Activated naive CD8-positive, alpha-beta T cell (primary cell): Measurements from ENCODE around the gene ZFP69B.
"Not testable (repeated sequence)": the region's sequence is repeated elsewhere in the genome, so short reads cannot be mapped to it uniquely, and the experiment has no call there.

ENCODE experiments used
- H3K27ac Mint-ChIP-seq: one replicate; pipeline ENCODE4 v1.8.0; 2021; ENCODE audit warnings: mixed read lengths
- H3K27me3 Mint-ChIP-seq: one replicate; pipeline ENCODE4 v1.8.0; 2021; ENCODE audit warnings: mixed read lengths
- H3K36me3 Mint-ChIP-seq: one replicate; pipeline ENCODE4 v1.8.0; 2021; ENCODE audit warnings: mixed read lengths
- H3K4me1 Mint-ChIP-seq: one replicate; pipeline ENCODE4 v1.8.0; 2021; ENCODE audit warnings: low read depth, mixed read lengths
- H3K4me3 Mint-ChIP-seq: one replicate; pipeline ENCODE4 v1.8.0; 2021; ENCODE audit warnings: mild to moderate bottlenecking, mixed read lengths
- H3K9me3 Mint-ChIP-seq: one replicate; pipeline ENCODE4 v1.8.0; 2021; ENCODE audit warnings: low read depth, mixed read lengths

Gene ZFP69B

DNA sequence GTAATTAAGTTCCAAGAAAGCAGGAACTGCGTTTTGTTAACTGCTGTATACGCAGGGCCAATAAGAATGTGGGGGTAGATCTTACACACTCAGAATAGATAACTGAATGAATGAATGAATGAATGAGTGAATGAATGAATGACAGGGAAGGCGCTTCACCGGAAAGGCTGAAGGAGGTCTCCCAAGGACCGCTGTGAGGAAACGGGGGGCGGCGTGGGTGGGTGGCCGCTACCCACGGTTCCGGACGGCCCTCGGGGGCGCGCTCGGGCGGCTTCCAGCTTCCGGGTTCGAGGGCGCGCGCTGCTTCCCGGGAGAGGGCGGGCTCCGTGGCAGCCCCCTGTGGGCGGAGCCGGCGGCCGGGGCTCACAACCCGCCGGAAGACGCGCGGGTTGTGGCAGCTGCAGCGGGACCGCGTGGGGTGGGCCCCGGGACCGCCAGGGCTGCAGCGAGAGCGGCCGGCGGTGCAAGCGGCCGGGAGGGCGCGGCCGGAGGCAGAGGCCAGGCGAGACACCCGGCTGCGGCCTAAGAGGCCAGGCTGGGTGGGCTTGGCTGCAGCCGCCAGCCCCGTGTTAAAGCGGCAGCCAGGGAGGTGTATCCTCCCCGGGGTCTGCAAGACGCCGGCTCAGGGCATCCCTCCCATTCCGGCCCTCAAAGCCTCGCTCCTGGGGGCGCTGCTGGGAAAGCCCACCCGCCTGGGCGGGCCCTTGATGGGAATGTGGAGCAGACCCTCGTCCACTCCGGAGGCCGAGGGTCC is 26.8 kb downstream of the ZFP69B start, which contains the start of gene ZFP69:
ZFP69 (plus strand) TSS at position 367 of the 754 bp plus-strand sequence. CDS start 2,072 bp downstream, outside the sequence.
- H3K4me1 Mint-ChIP-seq, result peaks cover 27% of the 10 kb centered on the region
- H3K36me3 Mint-ChIP-seq, result peaks cover 23% of the 10 kb centered on the region
- H3K9me3 Mint-ChIP-seq, result peaks cover 25% of the 10 kb centered on the region

DNA sequence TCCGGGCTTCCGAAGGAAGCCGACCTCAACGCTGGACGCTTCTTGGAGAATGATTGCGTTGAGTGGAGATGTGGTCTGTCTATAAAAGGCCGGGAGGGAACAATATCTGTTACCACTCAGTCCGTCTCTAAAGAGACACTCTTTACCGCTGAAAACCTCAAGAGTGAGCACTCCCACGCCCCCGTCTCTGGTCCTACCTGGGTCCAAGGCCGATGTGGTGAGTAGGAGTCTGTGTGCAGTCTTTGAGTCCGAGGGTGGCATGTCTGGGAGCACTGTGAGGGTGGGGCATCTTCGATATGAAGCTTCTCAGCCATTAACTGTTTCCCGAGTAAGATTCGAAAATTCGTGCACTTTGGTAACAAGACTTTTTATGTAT is 27.4 kb downstream of the ZFP69B start:
- peak overlapping the region; percentile 88 for H3K4me3 Mint-ChIP-seq
- H3K9me3 Mint-ChIP-seq, result peaks cover 28% of the 10 kb centered on the region
- H3K4me1 Mint-ChIP-seq, result peaks cover 27% of the 10 kb centered on the region
- H3K27ac Mint-ChIP-seq, result peak overlapping the region; percentile 69
- peaks cover 26% of the 10 kb centered on the region for H3K36me3 Mint-ChIP-seq
- no peaks in the 10 kb centered on the region for H3K27me3 Mint-ChIP-seq

More for the DNA sequence above, 26.8 kb downstream of the ZFP69B start, which contains the start of gene ZFP69:
- Mint-ChIP-seq H3K27me3 (no peaks in the 10 kb centered on the region), H3K4me3 (peak within 1 kb of the TSS; percentile 91), H3K27ac (peak within 1 kb of the TSS; percentile 83)

DNA sequence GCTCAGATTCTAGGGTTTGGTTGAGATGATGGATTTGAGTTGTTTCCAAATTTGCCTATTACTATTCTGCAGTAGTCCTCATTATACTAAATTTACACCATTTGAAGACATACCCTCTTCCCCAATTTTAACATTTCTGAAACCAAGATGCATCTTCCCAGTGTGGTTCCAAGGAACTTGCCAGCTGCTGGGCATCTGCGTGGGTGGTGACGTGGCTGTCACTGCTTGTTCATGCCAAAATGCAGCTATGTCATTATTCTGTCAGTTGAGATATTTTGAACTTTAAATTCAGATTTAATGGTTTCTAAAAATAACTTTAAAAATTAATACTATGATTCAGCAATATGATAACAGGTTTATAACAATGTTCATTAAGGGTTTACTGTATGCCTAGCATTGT is 28.0 kb downstream of the ZFP69B start:
- Mint-ChIP-seq H3K36me3 (peaks cover 29% of the 10 kb centered on the region), H3K27ac (no peak overlapping the region), H3K4me1 (peaks cover 27% of the 10 kb centered on the region), H3K27me3 (no peaks in the 10 kb centered on the region), H3K4me3 (peak overlapping the region; percentile 88), H3K9me3 (peaks cover 25% of the 10 kb centered on the region)

DNA sequence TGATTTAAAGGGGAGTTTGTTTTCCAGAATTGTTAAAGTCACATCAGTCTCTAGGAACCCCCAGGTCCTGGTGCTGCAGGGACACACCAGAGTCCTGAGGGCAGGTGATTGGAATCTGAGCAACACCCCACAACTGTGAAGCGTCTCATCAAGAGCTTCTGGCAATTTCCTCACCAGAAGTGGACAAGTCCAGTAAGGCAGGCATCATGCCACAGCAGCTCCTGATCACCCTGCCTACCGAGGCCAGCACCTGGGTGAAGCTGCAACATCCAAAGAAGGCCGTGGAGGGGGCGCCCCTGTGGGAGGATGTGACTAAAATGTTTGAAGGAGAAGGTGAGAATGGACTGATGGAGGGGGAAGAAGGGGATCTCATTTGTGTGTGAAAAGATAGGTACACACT is 28.9 kb downstream of the ZFP69B start:
- H3K36me3 Mint-ChIP-seq, result peaks cover 33% of the 10 kb centered on the region
- no peak overlapping the region for H3K27ac Mint-ChIP-seq
- H3K4me3 Mint-ChIP-seq, result peak overlapping the region; percentile 55
- peaks cover 21% of the 10 kb centered on the region for H3K9me3 Mint-ChIP-seq
- peaks cover 27% of the 10 kb centered on the region for H3K4me1 Mint-ChIP-seq
- H3K27me3 Mint-ChIP-seq, result no peaks in the 10 kb centered on the region

DNA sequence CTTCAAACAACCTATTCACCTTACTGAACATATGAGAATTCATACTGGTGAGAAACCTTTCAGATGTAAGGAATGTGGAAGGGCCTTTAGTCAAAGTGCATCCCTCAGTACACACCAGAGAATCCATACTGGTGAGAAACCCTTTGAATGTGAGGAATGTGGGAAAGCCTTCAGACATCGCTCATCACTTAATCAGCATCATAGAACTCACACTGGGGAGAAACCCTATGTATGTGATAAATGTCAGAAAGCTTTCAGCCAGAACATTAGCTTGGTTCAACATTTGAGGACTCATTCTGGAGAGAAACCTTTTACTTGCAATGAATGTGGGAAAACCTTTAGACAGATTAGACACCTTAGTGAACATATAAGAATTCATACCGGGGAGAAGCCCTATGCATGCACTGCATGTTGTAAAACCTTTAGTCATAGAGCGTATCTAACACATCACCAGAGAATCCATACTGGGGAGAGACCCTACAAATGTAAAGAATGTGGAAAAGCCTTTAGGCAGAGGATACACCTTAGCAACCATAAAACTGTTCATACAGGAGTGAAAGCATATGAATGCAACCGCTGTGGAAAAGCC is 45.1 kb downstream of the ZFP69B start:
- Mint-ChIP-seq H3K4me3 (no peak overlapping the region), H3K27me3 (no peaks in the 10 kb centered on the region), H3K9me3 (peaks cover 43% of the 10 kb centered on the region), H3K4me1 (no peaks in the 10 kb centered on the region), H3K27ac (no peak overlapping the region), H3K36me3 (peaks cover 62% of the 10 kb centered on the region)

DNA sequence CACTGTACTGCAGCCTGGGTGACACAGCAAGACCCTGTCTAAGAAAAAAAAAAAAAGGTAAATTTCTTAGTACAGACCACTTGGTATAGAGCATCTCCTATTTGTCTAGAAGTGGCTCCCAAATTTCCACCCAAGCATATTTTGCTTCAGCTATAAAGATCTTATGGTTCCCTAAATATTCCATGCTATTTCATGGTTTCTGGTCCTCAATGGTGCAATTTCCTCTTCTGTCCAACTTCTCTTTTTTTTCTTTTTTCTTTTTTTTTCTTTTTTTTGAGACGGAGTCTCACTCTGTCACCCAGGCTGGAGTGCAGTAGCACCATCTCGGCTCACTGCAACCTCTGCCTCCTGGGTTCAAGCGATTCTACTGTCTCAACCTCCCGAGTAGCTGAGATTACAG is 52.4 kb downstream of the ZFP69B start:
- H3K4me3 Mint-ChIP-seq, H3K4me1 Mint-ChIP-seq, H3K27ac Mint-ChIP-seq, H3K27me3 Mint-ChIP-seq: not testable (repeated sequence)
- Mint-ChIP-seq H3K9me3 (peaks cover 20% of the 10 kb centered on the region), H3K36me3 (peaks cover 50% of the 10 kb centered on the region)

DNA sequence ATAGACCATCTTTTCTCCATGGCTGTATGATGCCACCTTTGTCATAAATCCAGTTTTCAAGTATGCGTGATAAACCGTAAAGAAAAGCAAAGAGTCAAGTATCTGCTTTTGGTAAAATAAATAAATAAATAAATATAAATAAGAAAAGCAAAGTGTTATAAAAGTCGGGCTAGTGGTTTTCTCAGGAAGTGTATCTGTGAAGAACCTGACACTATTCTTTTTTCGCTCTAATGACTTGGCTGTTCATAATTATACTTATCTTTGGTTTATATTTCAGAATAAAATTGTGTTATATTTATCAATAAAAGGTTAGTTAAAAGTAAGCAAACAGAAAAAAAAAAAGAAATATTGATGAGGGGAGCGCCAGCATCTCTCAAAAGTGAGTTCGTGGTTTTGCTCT is 57.7 kb downstream of the ZFP69B start:
- H3K27ac Mint-ChIP-seq, result peak overlapping the region; percentile 83
- H3K36me3 Mint-ChIP-seq, result peaks cover 40% of the 10 kb centered on the region
- H3K9me3 Mint-ChIP-seq, result peaks cover 26% of the 10 kb centered on the region
- peak overlapping the region; percentile 85 for H3K4me3 Mint-ChIP-seq
- H3K27me3 Mint-ChIP-seq, result no peaks in the 10 kb centered on the region
- peaks cover 14% of the 10 kb centered on the region for H3K4me1 Mint-ChIP-seq

DNA sequence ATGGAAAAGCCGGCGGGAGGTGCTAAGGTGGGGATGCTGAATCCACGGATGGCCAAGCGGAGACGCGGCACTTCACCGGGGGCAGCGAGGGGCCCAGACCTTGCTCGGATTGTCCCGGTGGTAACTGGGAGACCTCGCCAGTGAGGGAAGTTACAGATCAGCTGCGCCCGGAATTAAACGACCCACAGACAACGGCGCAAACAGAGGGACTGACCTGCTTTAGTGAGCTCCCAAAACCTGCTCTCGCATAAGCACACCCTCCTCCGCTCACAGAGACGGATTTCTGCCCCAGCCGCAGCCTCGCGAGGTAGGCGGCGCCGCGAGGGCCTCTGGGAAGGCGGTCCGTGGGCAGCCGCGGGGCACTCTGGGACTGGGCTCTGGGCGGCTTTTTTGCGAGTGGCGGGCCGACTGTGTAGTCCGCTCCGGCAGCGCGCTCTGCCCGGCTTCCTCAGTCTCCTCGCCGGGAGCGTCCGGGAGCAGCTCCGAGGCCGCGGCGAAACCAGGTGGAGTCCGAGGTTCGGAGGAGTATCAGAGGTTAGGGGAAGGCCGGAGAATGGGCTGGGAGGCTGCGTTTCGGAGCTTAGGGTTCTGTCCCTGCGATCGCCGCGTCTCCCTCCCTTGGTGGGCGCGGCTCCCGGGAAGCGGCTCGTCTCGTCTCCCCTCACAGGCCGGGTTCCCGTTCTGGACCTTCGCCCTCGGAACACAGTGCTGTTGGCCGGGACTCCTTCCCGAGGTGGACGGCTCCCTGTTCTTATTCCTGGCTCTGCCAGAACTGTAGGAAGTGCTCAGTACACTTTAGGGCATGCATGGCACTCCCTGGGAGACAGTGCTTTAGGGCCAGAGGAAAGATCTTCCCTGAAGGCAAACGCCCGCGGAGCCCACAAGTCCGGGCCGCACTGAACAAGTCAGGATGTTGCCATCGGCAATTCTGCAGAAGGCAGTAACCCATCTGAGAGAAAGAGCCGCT is 58.4 kb downstream of the ZFP69B start, which contains the start of gene EXO5:
EXO5 (plus strand) TSS at position 393 of the 967 bp plus-strand sequence. CDS start 5,778 bp downstream, outside the sequence.
- peak within 1 kb of the TSS; percentile 85 for H3K4me3 Mint-ChIP-seq
- H3K4me1 Mint-ChIP-seq, result peaks cover 14% of the 10 kb centered on the region
- H3K36me3 Mint-ChIP-seq, result peaks cover 37% of the 10 kb centered on the region
- H3K9me3 Mint-ChIP-seq, result peaks cover 24% of the 10 kb centered on the region
- H3K27ac Mint-ChIP-seq, result peak within 1 kb of the TSS; percentile 83
- H3K27me3 Mint-ChIP-seq, result no peaks in the 10 kb centered on the region
